NCI-H774 (cell line): ENCODE measurements around the gene PDK2.
A peak's percentile ranks its signal among the peaks of the same experiment; 100 is the strongest.

ENCODE experiments used
- DNase-seq: peaks from one replicate; lab custom pipeline; 2025; lab: John Stamatoyannopoulos, UW

The PDK2 gene

DNA sequence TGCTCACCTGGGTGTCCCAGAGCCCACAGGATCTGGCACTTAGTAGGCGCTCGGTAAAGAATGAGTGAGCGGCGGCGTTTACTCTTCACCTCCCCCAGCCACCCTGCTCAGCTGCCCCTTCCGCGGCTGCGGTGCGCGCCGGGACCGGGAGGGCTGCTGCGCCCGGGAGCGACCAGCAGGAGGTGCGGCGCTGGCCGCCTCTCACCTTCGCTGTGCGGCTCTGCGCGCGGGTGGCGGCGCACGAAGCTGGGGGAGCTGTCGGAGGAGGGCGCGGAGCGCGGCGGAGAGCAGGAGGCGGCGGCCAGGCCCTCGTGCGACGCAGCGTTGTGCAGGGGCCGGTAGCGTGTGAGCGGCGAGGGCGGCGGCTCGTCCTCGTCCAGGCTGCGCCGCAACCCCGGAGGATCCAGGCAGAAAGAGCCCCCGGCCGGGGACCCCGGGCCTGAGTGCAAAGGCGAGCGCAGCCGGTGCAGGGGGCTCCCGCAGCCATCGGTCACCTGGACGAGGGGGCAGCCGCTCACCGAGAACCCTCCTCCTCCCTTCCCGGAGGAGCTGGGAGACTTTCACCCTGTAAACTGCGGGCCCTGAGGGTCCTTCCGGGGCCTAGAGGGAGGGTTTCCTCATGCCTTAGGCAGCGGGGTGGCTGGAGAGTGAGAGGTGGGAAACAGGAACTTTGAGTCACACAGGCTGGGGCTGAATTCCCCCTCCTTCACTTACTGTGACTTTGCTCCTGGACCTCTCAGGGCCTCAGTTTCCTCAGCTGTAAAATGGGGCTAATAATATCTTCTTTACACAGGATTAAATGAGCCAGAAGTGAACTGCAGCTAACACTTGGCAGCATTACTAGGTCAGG, 22.3 kb downstream of the PDK2 start:
- DNase-seq, result peak; percentile 84

DNA sequence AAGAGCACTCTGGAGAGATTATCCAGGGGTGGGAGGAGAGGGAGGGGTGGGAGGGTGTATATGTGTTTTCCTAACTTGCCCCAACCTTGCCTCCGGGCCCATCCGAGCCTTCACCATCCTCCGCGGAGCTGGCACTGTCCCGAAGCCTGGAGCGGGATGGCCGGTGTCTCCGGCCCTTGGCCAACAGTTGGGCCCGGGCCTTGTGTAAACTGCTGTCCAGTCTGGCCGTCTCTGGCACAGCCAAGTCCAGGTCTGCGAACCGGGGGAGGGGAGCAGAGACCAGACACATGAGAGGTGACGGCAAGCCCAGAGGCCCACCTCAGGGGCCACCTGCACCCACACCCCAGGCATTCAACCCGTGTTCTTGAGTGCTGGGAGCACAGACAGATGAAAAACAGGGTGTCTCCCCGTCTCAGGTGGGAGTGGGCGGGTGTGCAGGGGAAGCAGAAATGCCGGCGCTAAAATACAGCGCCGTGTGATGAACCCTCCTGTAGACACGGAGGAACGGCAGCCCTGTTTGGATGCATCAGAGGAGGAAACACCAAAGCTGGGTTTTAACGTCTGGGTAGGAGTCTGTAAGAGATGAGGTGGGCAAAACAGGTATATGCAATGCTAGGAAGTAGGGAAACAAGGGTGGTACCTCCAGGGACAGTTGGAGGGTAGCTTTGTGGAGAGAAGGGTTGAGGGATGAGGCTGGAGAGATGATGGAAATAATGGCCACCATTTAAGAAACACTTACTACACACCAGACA, 23.1 kb downstream of the PDK2 start:
- DNase-seq, result no peak

DNA sequence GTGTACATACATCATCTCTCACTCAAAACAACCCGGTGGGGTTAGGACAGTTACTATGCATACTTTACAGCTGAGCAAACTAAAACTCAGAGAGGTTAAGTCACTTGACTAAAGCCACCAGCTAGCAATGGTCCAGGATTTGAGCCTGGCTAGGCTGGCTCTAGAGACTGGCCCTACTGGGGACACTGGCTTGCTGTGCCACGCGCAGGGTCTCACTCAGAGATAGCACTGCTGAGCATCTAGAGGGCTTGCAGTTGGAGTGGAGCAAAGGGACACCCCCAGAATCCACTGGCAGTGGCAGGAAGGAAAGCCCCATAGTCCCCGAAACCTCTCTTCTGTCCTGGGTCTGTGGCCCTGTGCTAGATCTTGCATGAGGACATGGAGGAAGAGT, 23.7 kb downstream of the PDK2 start:
- DNase-seq, result no peak

DNA sequence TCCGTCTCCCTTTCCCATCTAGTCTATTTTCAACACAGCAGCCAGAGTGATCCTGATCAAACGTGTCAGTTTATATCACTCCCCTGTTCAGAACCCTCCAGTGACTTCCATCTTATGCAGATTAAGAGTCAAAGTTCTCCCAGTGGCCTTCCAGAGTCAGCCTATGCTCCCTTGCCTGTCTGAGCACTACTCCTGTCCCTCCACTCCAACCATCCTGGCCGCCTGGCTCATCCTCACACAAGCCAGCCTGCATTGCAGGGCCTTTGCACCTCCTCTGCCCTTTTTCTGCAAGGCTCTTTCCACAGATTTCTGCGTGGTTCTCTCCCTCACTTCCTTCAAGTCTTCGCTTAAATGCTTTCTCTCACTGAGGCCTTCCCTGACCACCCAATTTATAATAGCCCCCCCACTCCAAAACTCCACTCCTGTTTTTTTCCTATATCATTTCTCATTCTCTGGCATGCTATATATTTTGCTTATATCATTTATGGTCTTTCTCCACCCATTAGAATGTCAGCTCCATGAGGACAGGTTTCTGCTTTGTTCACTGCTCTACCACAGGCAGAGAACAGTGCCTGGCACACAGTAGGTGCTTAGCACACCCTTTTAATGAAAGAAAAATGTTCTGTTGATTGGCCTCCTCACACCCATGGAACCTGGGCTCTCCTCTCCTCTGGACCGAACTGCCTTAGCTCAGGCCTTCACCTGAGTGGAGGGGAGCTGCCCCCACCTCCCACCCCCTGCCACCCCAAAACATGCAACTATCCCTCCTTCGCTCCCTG, 25.5 kb downstream of the PDK2 start:
- DNase-seq, result no peak

DNA sequence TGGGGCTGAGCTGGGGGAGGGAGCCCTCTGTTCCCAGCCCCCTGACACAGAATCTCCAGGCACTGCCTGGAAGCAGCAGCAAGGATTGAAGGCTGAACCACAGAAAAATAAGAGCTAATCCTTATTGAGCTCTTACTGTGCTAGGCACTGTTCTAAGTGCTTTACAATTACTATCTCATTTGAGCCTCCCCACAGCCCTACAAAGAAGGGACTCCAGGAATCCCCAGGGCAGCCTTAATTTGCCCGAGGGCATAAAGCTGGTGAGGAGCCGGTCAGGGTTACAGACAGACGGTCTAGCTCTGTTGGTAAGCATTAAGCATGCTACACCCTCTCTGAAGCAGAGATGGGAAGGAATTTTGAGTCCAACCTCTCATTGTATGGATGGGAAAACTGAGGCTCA, 27.8 kb downstream of the PDK2 start:
- no peak for DNase-seq

DNA sequence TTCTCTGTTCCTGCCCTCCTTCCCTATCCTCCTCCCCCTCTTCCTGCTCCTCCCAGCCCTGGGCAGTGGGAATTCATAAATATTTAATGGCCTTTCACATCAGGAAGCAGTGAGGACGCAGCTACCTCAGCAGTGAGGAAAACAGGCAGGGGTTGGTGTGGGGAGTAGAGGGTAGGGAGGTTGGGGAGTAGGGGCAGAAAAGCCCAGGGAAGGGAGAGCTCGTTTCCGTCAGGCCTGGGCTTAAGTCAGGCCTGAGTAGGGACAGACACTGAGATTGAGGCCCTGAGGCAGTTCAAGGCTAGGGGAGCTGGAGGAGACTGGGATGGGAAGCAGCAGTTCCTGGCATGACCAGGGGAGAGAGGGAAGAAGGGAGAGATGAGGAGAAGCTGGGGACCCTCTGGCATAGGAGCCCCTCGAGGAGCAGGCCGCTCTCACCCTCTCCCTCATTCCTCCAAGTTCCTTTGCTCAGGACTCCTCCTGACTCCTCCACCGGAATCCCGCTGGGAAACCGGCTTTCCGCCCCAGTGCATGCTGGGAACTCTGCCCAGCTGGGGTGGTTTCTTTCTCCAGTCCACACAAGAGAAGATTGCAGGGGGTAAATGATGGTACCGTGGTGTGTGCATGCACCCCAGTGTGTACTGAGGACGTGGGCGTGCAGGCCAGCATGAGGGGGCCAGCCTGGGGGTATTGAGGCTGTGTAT, 28.6 kb downstream of the PDK2 start:
- no peak for DNase-seq

DNA sequence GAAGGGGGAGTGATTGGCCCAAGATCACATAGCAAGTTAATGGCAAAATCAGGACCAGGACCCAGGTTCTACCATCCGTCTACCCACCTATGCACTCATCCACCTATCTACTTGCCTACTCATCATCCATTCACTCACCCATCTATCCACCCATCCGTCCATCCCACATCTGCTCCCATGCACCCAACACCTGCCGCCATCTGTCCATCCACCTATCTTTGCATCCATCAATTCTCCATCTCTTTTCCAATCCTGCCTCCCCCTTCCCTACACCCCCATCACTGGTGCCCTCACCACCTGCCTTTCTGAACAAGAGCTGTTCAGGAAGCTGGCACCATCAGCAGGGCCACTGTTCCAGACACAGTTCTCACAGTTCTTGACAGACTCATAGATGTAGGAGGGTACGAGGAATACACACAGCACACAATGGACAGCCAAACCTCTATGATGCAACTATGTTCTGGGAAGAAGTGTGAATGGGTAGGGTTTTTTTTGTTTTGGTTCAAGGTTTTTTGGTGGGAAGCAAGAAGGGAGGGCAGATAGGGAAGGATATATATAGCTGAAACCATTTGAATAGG, 30.4 kb downstream of the PDK2 start:
- no peak for DNase-seq

DNA sequence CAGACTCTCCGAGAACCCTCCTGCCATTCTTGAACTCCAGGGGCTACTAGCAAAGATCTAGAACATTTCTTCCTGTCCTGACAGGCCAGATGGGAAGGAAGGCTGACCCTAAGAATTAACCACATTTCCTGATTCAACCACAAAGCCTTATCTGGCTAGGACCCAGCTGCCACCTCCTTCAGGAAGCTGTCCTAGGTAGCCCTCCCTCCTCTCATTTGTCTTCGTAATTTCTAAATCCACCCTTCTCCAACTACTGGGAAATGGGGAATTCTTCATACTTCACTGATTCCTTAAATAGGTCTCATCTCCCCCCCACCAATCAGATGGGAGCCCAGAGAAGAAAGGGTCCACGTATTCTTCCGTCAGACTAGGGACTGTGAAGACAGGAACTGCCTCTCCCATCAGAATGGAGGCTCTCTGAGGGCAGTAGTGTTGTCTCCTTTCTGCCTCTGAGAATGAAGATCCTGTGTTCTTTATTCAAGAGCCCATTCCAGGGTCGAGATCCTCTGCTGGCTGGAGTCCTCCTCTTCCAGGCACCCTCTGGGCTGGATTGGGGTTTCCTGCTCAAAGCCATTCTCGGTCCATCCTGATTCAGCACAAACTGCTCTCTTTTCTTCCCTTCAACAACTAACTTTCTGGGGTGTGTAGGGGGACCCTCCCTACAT, 32.7 kb downstream of the PDK2 start:
- DNase-seq, result no peak

DNA sequence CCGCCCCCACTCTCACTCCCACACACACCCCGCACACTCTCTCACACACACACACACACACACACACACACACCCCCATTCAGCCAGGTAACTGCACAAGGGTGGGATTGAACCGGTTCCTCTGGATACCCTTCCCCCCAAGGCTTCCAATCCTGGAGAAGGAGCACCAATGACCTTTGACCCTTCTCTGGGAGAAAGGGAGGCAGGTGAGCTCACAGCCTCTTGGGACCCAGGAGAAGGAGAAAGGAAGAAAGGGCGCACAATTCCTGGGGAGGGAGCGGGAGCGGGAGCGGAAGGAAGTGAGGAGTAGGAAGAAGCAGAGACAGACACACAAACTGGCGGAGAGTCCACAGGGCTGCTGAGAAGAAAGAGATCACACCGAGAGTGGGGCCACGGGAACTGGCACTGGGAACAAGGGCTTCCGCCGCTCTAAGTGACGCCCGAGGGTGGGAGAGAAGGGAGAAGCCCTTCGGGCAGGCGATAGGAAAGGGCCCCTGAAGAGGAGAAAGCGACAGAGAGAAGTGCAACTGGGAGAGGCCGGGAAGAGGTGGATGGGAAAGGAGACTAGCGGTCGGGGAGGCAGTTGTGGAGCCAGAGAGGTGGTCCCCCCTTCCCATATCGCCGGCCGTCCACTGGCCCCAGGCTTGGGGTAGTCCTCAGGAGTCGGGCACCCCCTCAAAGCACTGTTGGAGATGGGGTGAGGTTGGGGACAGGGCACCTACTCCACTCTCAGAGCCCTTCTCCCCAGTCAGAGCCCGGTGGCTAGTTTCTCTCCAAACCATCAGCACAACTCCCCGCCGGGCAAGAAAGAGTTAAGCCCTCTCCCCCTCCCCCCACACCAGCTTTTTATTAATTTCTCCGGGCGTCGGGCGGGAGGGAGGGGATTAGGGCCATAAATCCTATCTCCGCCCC, 33.5 kb downstream of the PDK2 start:
- no peak for DNase-seq

DNA sequence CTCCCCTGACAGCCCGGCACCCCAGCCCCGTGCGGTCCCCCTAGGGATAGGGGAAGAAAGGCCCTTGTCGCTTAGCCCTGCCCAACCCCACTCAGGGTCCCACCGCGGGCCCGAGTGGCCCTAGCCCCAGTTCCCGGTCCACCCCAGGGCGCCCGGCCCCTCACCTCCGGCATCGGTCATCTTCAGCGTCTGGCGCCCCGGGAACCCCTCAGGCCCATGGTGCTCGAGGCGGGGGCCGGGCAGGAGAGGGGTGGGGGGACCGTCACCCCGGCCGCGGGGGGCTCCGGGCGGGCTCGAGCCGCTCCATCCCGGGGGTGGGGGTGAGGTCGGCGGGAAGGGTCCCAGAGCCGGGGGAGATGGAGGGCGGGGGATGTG, 34.2 kb downstream of the PDK2 start:
- no peak for DNase-seq

DNA sequence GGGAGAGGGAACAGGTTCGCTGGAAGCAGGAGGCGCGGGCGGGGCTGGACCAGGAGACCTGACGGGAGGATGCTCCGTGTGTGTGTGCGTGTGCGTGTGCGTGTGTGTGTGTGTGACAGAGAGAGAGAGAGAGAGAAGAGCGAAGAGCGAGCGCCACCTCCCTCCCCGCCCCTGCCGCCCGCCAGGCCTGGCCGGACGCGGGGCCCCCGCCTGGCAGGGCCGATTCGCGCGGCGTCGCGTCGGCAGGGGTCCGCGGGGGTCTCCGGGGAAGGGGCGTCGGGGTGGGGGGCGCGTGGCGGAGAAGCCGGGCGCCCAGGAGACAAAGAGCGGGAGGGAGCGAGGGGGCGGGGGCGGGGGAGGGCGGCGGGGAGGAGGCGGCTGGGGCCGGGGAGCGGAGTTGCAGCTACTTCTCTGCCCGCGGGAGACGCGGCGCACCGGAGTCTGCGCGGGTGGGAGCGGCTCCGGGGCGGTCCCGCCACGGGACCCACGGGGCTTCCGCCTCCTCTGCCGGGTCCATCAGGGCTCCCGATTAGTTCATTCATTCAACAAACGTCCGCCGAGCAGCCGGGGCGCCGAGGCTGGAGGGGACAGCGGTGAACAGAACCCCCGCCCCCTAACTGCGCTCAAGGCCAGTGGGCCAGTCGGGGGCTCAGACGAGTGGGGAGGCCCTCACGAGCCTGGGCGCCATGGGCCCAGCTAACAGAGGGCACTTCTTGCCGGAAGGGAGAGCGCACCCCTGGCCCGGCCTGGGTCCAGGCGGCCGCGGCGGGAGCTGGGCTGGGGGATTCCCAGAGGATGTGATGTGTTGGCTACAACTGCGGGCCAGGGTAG, 34.8 kb downstream of the PDK2 start, which contains the start of gene SAMD14:
Gene SAMD14, minus strand, starts transcription at position 433 of the 831 bp plus-strand sequence. CDS start 5,201 bp downstream, outside the sequence.
- no peak for DNase-seq

DNA sequence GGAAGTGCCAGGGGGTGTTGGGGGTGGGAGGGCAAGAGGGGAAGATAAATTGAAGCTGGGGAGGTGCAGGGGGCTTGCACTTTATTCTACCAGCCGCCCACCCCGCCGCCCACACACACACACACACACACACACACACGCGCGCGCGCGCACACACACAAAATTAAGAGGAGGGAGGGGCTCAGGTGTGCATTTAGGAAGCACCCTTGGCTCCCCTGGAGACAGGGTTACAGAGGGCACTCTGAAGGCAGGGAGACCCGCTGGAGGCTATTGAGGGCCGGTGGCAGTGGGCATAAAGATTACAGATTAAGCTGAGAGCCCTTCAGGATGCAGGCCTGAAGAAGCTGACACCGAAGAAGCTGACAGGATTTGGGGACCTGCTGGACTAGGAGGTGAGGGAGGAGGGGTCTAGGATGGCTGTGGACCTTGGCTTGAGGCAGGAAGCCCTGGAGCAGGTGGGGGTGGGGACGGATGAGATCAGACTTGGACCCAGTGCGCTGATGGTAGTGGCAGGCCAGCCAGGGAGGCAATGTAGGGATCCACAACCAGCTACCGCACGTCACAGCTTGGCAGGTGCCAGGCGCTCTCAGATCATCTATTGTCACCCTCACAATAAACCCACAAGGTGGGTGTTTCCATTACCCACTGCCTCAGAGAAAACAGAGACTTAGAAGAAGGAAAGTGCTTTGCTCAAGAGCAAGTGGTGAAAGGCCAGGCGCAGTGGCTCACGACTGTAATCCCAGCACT, 35.6 kb downstream of the PDK2 start:
- DNase-seq, result peak; percentile 24

DNA sequence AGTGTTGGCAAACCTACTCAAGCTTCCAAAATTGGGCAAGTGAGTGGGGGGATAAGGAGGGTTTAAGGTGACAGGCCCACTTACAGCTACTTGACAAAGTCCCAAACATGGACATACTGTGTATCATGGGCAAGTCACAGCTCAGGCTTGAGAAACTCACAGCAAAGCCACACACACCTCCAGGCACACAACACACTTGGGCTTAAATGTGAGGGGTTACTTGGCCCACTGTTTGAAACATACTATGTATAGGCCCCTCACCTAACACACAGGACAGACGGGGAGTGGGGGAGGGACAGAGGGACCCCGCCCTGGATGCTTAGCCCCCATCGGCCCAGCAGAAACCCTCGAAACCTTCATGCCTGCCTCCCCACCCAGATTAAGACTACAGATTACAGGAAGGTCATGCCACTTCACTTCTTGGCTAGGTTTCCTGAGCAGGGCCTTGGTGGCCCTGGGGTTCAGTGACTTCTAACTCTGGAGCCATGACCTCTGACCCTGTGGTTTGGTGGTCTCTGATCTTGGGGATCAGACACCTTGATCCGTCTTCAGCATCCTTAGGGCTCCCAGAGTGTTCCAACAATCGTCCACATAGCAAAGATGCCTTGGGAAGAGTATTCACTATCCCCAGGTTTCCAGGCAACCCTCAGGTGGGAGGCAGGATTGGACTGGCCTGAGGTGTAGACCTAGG, 37.1 kb downstream of the PDK2 start:
- no peak for DNase-seq

DNA sequence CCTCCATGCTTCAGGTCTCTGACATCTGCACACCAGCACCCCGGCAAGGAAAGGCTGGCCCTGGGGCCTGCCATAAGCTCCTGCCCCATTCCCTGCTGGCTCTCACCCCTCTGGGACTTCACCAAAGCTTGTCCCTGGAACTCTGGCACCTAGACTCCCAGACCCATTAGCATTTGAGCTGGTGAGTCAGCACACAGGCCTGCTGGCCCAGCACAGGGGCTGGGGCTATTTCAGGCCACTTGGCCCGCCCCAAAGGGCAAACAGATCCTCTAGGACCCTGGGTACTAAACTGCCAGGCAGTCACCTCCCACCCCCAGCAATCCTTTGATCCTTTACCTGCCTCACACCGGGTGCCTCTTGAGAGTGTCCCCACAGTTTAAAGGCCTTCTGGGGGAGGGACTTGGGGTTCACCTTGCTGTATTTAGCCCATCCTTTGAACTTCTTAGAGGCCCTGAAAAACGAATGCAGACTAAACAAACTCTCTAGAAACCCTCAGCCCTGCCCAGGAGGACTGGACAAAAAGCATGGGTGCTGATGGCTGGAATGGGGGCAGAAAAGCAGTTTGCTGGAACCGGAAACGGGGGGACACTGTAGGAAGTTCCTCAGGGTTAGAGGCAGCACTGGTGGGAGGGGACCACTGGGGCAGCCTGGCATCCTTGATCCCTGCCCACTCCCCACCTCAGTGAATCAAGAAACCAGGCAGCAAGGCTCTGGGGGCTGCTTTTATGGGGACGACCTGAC, 38.0 kb downstream of the PDK2 start:
- no peak for DNase-seq

DNA sequence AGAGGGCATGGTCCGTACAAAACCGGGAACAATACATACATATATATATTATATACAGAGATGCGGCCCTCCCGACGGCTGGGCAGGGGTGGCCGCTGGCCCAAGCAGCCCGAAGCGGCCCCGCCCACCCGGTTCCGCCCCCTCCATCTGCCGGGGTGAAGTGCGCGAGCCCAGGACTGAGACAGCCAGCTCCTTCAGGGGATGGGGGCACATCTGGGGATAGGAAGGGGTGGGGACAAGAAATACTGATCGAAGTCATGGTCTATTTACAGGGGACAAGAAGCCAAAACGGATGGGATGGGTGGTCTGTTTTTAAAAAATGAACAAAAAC, 38.6 kb downstream of the PDK2 start:
- no peak for DNase-seq

DNA sequence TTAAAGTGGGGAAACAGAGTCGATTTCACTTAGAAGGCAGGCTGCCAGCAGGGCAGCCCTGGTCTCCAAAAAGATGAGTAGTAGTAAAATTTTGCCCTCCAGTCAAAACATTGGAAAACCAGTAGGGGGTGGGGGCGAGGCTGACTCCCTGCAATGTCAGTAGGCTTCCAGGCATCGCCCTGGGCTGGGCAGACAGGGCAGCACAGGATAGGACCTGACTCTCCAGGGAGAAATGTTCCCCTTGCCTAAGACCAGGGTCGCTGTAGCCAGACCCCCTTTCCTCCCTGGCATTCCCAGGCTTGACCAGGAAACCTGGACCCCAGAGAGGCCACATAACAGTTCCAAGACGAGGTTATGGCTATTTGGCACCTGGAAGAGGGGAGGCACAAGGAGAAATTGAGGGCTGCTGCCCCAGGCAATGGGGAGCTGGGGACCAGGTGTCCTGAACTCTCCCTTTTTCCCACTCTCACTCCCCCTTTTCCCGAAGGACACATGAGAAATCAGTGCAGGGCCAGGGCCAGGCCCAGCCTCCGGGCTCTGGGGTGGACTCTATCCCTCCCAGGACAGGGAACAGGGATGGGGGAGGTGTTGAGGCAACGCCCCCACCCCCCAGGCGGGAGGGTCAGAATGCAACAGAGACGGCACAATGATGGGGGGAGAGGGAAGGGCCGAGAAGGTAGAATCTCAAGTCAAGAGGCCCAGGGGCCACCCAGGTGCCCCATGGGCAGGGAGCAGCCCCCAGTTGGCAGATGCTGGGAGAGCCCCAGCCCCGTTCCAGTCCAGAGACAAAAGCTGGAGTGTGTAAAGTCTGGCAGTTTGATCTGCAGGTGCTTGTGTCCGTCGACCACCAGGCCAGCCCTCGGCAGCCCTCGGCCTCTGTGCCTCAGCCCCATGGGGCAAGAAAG, 39.3 kb downstream of the PDK2 start:
- no peak for DNase-seq
